ENCODE data around the gene SCN4B.
"Not testable (repeated sequence)": the region's sequence is repeated elsewhere in the genome, so short reads cannot be mapped to it uniquely, and the experiment has no call there.

SCN4B gene, protein sequence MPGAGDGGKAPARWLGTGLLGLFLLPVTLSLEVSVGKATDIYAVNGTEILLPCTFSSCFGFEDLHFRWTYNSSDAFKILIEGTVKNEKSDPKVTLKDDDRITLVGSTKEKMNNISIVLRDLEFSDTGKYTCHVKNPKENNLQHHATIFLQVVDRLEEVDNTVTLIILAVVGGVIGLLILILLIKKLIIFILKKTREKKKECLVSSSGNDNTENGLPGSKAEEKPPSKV

DNA sequence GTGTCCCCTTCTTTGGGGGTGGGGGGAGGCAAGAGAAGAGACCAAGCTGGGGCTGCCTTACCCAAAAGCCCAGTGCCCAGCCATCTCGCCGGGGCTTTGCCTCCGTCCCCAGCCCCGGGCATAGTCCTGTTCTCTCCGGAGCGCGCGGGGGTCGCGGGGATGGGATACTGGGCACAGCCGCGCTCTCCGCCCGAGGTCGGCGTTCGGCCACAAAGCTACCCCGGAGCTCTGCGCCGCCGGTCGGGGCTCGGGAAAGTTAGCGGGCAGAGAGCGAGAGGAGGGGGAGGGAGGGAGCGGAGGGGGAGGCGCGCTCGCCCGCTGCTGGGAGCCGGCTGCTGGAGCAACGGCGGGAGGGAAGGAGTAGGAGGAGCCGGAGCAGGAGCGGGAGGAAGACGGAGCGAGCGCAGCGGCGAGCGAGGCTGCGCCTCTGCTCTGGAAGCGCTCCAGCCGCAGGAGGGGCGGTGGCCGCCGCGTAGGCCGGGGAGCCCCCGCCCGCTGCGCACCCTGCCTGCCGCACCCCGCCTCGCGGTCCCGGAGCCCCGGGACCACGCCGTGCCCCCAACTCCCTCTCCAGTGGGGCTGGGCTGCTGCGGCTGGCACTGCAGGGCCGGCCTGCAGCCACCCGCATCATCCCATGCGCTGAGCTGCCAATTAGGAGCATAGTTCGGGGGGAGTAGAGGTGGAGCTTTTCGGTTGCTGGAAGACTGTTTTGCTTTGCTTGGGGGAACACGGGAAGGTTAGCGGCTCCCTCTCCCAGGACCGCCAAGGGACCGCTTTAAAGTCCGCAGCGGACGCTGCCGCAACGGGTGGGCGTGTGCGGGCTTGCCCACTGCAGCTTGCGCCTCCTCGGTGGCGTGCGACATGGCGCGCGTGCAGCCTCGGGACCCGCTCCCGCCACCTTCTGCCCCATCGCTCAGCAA is at the start of gene SCN4B:
TSS of gene SCN4B (minus strand) at position 272 of the 920 bp plus-strand sequence. CDS start at position 122, 150 bp downstream.
- DNase-seq (ENCODE audit: low read depth in 2 of 2), result no peak

DNA sequence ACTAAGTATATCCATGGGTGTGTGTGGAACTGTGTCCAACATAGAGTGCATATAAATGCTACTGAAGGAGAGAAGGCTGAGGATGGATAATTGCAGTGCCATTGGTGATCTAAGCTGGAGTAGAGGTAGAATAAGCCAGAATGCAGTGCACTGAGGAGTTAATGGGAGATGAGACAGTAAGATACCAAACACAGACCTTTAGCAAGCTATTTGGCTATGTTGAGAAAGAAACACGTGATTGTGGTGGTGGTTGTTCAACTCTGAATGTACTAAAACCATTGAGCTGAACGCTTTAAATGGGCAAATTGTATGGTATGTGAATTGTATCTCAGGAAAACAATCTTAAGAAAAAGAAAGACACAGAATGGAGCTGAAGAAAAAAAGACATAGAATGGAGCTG is 49.3 kb upstream of the SCN4B start:
- DNase-seq (ENCODE audit: low read depth in 2 of 2), result no peak

DNA sequence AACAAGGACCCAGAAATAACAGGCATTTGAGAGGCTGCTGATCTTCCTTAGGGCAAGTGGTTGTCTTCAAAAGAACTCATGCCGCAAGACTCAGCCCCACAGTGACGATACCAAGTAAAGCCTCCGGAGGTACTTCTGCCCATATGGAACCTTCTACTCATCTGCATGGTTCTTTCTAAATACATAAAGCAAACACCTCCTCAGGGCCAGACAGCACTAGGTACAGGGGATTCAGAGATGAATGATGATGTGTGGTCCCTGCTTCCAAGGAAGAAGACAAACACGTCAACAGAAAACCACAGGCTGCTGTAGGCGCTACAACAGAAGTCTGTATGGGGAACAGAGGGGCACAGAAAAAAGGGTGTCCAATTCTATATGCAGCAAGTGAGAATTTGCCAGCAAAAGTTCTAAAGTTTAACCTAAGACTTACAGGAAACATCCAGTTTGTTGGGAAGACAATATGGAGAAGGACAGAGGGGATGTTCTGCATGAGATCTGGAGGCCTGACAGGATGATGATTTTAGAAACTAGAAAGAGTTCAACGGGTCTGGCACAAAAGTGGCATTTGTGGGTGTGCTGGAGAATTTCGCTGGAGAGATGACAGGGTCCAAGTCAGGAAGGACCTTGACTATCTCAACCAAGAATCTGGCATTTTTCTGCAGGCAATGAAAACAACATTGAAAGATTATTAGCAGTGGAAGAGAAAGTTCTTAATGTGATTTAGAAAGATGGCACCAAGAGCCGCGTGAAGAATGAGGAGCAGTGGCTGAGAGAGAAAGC is 48.5 kb upstream of the SCN4B start:
- DNase-seq (ENCODE audit: low read depth in 2 of 2), result no peak

DNA sequence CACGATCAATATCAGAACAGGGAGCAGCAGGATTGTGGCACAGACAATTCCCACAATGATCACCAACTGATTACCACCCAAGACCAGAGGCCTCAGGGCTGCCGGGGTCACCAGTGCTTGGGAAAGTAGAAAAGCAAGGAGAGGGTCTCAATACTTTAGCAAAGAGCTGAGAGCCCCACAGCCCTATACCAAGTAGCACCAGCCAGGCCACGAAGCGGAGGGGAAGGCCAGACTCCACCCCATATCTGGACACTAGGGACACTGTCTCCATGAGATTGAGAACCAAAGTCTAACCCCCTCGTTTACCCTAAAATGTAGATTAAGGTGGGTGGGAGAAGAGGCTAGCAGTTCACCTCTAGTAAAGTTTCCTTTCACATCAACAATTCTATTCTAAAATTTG is 47.9 kb upstream of the SCN4B start:
- DNase-seq (ENCODE audit: low read depth in 2 of 2), result no peak

DNA sequence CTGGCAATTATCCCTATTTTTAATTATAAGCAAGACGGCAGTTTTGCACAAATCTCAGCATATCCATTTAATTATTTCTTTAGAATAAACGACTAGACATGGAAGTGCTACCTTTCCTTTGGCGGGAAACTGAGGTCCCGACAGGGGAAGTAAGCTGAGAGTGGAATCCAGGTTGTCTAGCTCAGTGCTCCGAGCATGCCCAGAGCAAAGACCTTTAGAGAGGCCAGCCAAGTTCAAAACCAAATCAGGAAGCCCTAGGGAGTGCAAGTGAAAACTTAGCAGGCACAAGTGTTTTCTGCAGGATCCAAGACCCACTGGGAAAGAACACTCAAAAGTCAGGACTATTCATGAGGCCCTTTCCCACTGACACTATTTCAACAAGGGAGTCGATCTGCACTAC is 46.5 kb upstream of the SCN4B start:
- no peak for DNase-seq (ENCODE audit: low read depth in 2 of 2)

DNA sequence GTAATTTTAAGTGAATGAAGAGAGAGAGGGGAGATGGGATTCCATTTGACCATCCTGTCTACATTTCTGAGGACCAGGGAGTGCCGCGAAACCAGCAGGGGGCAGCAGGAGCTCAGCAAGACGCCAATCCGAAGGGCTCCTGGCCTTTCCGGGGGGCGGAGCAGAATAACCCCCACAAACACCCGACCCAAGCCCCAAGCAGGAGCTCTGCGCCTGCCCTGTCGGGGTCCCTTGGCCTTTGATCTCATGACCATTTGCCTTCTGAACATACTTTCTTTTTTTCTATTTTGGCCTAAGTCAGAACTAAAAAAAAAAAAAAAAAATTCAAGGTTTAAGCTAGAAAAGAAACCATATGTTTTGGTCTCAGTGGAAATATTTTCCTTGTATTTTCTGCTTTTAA is 45.7 kb upstream of the SCN4B start:
- DNase-seq (ENCODE audit: low read depth in 2 of 2), result peak; percentile 81 to 84

DNA sequence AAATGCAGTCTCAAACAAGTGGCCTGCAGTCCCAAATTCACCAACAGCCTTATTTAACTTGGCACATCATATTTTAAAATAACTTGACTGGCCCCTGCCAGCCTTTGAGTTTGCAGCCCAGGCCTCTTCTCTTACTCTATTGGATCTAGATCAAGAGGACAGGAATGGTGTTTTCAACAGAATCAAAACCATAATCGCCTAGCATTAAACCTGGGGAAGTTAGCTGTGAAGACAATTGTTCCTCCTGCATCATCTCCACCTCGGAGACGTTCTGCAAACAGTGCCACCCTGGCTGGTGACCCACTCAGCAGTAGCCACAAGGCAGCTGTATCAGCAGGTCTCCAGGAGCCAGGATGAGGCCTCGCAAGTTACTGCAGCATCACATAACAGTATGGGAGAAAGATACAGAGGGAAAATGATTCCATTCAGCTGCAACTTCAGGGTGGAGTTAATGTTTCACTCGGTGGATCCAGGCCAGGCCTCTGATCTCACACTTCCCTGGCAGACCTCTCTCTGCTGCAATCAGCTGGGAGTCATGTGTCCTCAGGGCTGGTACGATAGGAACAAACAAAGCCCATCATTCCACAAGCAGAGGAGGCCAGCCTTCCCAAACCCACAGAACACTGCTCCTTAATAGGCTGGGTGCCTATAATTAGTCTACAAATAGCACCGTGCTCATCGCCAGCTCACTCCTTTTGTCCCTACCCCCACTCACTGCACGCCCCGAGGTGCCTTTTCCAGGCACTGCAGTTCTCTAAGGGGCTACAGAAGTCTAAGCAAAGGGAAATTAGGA is 42.4 kb upstream of the SCN4B start:
- no peak for DNase-seq (ENCODE audit: low read depth in 2 of 2)

DNA sequence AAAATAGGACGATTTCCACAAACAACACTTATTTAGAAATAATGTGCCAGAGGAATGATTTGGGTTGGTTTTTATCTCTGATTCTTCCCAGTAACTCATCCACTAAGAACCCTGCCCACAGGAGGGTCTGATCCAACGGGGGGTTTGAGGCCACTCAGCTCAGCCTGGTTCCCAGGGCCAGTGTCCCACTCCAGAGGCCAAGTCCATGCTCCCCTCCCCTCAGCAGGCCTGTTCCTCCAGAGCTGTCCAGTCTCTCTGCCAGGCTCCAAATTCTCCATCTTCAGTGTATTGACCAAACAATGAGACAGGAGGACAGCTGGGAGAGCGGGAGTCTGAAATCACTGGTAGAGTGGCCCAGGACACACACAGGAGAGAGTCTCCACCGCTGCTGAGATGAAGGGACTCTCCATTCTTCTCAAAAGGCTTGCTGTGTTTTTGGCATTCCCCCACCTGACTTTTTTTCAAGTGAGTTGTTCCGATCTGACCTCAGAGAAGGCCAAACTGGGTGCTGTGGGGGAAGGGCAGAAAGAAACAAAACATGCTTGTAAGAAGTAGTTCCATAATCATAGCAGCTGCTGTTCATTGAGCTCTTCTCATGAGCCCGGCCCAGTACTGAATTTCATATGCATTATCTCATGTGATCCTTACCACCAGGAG is 41.4 kb upstream of the SCN4B start:
- DNase-seq (ENCODE audit: low read depth in 2 of 2), result no peak

DNA sequence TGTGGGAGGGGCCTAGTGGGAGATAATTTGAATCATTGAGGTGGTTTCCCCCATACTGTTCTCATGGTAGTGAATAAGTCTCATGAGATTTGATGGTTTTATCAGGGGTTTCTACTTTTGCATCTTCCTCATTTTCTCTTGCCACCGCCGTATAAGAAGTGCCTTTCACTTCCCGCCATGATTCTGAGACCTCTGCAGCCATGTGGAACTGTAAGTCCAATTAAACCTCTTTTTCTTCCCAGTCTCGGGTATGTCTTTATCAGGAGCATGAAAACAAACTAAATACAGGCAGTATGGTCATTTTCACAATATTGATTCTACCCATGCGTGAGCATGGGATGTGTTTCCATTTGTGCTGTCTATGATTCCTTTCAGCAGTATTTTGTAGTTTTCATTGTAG is 40.2 kb upstream of the SCN4B start:
- DNase-seq (ENCODE audit: low read depth in 2 of 2), result not testable (repeated sequence)

DNA sequence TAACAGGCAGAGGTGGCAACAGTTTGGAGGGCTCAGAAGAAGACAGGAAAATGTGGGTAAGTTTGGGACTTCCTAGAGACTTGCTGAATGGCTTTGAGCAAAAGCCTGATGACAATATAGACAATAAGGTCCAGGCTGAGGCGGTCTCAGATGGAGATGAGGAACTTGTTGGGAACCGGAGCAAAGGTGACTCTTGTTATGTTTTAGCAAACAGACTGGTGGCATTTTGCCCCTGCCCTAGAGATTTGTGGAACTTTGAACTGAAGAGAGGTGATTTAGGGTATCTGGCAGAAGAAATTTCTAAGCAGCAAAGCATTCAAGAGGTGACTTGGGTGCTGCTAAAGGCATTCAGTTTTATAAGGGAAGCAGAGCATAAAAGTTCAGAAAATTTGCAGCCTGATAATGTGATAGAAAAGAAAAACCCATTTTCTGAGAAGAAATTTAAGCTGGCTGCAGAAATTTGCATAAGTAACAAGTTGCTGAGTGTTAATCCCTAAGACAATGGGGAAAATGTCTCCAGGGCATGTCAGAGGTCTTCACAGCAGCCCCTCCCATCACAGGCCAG is 38.4 kb upstream of the SCN4B start:
- not testable (repeated sequence) for DNase-seq (ENCODE audit: low read depth in 2 of 2)

DNA sequence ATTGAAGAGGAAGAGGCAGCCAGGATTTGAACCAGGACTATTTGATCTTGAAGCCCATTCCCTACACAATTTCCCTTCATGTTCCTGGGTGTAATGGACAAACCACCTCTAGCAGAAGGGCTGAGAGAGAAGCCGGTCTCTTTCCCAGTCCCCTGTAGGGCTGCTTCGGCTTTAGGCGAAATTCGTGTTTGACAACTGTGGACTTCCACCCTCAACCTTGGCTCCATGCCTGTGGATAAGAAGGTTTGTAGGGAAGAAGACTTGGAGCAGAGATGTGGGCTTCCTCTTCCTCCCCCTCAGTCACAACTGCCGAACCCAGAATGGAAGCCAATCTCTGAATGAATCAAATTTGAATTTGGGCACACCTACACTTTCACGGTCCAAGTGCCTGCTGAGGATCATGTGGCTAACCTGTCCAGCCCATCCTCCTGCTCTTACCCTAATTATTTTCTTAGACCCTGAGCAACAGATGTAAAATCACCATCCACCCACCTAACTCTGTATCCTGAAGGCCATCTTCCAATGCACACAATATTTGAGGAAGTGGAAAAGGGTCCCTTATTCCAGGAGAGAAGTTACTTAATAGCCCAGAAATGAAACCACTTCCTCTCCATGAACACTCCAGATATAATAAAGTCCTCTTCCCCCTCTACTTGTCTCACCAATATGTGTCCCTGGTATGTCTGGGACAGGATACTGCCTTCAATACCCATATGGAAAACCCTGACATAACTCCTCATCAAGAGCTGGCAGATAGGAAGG is 33.9 kb upstream of the SCN4B start:
- DNase-seq (ENCODE audit: low read depth in 2 of 2), result no peak

DNA sequence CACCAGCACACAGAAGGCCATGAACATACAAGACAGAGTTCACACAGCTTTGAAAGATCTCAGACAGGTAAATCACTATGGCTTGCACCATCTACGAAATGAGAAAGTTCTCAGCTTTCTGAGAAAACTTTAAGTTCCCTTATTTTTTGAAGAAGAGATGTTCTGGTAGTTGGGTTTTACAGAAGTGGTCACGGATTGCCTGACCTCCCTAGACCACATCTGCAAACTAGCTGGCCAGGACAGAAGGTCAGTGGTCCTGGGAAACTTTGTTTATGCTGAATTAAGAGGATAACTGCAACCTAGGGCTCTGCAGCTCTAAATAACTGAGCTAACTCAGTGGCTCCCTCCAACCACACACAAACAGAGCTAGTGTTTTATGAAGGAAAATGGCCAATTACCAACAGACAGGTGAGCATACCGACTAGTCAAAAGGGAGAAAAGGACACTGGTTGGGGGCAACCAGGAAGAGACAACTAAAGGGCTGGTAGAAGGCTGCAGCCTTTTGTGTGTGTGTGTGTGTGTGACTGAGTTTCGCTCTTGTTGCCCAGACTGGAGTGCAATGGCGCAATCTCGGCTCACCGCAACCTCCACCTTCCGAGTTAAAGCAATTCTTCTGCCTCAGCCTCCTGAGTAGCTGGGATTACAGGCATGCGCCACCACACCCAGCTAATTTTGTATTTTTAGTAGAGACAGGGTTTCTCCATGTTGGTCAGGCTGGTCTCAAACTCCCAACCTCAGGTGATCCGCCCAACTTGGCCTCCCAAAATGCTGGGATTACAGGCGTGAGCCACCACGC is 32.4 kb upstream of the SCN4B start:
- DNase-seq (ENCODE audit: low read depth in 2 of 2), result no peak

DNA sequence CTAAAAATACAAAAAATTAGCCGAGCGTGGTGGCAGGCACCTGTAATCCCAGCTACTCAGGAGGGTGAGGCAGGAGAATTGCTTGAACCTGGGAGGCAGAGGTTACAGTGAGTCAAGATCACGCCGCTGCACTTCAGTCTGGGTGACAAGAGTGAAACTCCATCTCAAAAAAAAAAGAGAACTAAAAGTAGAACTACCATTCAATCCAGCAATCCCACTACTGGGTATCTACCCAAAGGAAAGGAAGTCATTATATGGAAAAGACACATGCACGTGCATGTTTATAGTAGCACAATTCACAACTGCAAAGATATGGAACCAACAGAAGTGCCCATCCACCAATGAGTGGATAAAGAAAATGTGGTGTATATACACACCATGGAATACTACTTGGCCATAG is 31.1 kb upstream of the SCN4B start:
- not testable (repeated sequence) for DNase-seq (ENCODE audit: low read depth in 2 of 2)

DNA sequence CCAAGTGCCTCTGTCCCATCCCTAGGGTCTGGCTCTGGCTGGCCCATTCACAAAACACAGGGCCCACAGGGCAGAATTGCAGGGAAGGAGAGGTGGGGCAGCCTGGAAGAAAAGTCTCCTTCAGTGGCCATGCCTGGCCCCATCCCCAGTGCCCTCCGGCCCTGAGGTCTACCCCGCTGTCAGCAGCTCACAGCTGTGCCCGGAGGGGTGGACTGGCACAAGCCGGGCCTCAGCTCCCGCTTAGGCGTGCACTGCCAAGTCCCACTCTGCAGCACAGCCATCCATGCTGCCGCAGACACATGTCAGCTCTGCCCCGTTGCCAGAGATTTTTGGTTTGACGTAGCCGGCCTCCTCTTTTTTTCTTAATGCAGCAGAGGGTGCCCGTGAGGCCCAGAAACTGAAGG is 27.7 kb upstream of the SCN4B start:
- DNase-seq (ENCODE audit: low read depth in 2 of 2), result no peak

DNA sequence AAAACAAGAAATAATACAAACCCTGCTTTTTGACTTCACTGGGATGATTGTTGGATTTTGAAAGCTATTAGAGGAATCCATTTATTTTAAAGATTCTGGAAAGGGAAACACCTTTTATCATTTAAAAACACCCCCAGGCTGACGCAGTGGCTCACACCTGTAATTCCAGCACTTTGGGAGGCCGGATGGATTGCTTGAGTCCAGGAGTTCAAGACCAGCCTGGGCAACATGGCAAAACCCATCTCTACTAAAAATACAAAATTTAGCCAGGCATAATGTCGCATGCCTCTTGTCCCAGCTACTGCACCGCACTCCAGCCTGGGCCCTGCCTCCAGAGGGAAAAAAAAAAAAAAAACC is 24.1 kb upstream of the SCN4B start:
- DNase-seq (ENCODE audit: low read depth in 2 of 2), result no peak

DNA sequence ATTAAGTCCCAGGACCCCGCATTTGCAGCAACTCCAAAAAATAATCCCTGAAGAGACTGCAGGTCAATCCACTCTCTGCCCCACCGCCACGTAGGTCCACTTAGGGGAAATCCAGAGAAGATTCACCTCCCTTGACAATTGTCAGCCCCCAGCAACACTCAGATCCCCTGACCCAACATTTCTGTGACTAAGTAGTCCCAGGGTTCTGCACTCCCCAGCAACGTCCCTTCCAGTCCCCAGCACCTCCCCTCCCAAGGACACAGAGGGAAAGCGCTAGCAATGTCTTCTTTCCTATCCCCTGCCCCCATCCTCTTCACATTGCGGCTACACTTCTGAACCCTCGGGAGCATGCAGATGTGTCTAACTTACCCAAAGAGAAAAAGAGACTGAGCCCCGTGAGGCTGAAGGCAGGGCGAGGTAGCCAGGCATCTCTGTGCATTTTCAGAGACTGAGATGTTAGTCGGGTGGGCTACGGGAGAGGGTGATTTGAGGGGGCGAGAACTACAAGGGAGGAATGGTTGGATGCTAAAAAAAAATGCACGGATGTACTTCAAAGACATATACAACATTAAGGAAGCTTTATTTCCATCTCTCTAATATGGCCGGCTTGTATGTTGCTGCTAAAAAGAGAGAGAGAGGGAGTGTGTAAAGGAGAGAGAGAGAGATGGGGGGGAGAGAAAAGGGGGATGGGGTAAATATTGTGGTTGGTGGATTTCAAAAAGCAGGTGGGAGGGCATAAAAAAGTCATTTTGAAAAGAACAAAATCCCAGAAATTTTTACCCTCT is 23.6 kb upstream of the SCN4B start, which contains the start of gene SCN2B:
TSS of gene SCN2B (minus strand) at position 647 of the 785 bp plus-strand sequence. CDS start at position 439, 208 bp downstream.
- no peak for DNase-seq (ENCODE audit: low read depth in 2 of 2)

DNA sequence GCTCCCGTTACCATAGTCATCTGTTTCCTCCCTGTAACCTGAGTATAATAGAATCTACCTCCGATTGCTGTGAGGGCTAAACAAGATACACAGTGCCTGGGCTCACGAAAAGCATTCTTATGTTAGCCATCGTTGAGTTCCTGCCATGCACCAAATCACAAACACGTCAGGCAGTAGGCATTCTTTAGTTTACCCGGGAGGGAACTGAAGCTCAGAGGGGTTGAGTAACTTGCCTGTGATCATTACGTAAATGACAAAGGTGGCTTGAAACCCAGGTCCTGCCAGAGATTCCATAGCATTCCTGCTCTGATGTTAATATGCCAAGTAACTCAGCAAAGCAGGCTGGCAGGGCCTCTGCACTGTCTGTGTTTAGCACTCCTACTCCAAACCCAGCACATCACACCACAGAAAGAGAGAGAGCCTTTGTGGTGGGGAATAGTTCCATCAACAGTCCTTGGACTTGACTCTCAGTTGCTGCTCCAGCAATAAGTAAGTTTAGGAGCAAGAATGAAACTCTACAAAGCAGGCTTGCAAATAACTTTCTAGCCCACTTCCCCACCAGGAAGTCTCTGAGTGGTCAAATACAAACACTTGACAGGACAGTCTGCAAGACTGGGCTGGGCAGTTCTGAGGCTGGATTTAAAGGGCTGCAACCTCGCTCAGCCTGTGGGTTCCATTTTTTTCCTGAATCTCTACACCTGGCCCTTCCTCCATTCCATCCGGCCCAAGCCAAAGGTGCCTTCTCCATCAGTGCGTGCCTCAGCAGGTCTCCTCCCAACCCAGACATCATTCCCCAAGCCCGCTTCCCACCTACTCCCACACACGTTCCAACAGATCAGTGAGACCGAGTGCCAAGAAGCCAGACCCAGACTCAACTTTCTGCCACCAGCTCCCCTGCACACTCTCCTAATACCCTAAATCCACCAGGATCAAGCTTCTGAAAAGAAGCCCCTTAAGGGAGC is 22.7 kb upstream of the SCN4B start:
- DNase-seq (ENCODE audit: low read depth in 2 of 2), result no peak
